Measurements from ENCODE around the gene GTF2IRD2.
"Not testable (repeated sequence)": the region's sequence is repeated elsewhere in the genome, so short reads cannot be mapped to it uniquely, and the experiment has no call there.

Gene GTF2IRD2

GRCh38 chr7:74788369-74789150, 62.8 kb downstream of the GTF2IRD2 start:
- peak; percentile 90 to 93 (median 92) for DNase-seq (ENCODE audit: low read depth in 2 of 3, low spot score in 2 of 3)

DNA sequence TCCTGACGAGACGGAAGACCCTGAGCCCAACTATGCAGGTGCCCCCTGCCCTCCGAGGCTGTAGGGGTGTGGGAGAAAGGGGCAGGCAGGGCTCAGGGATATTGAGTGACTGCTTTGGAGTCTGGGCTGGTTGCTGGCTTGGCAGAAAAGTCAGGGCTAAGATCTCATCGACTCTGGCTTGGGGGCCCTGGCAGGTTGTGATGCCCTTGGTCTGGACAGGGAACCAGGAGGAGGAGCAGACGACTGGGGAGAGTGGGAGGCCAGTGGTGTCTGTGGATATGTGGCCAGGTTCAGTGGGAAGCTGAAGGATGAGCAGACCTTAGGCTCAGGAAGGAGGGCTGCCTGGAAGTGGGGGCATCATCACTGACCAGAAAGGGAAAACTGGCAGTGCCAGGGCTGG, 67.8 kb downstream of the GTF2IRD2 start:
- not testable (repeated sequence) for DNase-seq (ENCODE audit: low read depth in 2 of 3, low spot score in 2 of 3)

DNA sequence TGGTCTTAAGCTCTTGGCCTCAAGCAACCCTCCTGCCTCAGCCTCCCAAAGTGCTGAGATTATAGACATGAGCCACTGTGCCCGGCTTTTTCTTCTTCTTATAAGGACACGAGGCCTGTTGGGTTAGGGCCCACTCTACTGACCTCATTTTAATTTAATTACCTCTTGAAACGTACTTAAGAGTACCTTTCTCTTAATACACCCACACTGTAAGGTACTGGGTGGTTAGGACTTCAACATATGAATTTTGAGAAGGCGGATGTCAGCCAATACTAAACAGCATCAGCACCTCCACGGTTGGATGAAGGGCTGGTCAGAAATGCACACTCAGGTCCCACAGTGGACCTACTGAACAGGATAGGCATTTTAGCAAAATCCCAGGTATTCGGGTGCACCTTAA, 69.7 kb downstream of the GTF2IRD2 start:
- DNase-seq (ENCODE audit: low read depth in 2 of 3, low spot score in 2 of 3), result not testable (repeated sequence)

GRCh38 chr7:74779053-74779452, 72.4 kb downstream of the GTF2IRD2 start:
- DNase-seq (ENCODE audit: low read depth in 2 of 3, low spot score in 2 of 3), result not testable (repeated sequence)

- DNase-seq (ENCODE audit: low read depth in 2 of 3, low spot score in 2 of 3), result not testable (repeated sequence)
Measured at GRCh38 chr7:74775111-74775510, 76.3 kb downstream of the GTF2IRD2 start.

GRCh38 chr7:74773760-74774750, 77.3 kb downstream of the GTF2IRD2 start, which contains the start of gene NCF1:
NCF1 (plus strand) TSS chr7:74774011; CDS start chr7:74774032, 21 bp downstream.
- DNase-seq (ENCODE audit: low read depth in 2 of 3, low spot score in 2 of 3), result not testable (repeated sequence)

GRCh38 chr7:74772093-74772492, 79.3 kb downstream of the GTF2IRD2 start:
- DNase-seq (ENCODE audit: low read depth in 2 of 3, low spot score in 2 of 3), result not testable (repeated sequence)

DNA sequence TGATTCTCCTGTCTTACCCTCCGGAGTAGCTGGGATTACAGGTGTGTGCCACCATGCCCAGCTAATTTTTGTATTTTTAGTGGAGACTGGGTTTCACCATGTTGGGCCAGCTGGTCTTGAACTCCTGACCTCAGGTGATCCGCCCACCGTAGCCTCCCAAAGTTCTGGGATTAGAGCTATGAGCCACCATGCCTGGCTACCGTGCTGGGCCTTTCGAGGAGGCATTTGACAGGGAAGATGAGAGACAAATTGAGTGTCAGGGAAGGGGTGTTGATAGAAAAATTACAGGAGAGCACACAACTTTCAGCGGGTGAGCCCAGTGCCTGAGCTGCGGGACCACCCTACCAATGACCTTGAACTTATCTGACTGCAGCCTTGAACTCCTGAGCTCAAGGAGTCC, 81.3 kb downstream of the GTF2IRD2 start:
- not testable (repeated sequence) for DNase-seq (ENCODE audit: low read depth in 2 of 3, low spot score in 2 of 3)

DNA sequence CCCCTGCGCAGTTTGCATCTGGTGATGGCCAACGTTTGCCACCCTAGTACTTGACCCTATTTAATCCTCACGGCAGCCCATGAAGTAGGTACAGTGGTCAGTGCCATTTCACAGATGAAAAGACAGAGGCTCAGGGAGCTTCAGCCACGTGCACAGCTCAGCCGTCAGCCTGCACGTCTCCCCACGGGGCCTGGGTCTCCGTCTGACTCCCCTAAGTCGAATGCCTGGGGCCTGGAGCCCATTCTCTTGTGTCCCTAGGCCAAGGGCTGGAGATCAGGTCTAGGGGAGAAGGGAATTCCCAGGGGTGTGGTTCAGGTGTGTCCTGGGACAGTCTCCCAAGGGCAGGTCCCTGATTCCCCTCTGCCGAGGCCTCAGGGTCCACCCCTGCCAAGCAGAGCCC, 84.4 kb downstream of the GTF2IRD2 start:
- not testable (repeated sequence) for DNase-seq (ENCODE audit: low read depth in 2 of 3, low spot score in 2 of 3)

DNA sequence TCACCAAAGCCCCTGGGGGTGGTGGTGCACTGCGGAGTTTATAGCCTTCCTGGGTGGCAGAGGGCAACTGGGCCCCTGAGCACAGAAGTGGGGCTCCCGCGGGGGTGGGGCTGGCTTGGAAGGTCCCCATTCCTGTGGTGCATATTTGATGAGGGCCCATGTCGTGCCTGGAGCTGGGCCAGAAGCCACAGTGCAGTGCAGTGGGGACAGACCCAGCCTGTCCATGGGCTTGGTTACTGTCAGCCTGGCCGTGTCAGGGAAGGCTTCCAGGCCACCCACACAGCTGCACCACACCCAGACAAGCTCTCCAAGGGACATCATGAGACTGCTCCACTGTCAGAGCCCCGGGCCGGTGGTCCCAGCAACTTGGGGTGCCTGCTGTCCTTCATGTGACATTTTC, 84.9 kb downstream of the GTF2IRD2 start:
- not testable (repeated sequence) for DNase-seq (ENCODE audit: low read depth in 2 of 3, low spot score in 2 of 3)

- DNase-seq (ENCODE audit: low read depth in 2 of 3, low spot score in 2 of 3), result not testable (repeated sequence)
Measured at GRCh38 chr7:74765205-74765918, 86.0 kb downstream of the GTF2IRD2 start.

DNA sequence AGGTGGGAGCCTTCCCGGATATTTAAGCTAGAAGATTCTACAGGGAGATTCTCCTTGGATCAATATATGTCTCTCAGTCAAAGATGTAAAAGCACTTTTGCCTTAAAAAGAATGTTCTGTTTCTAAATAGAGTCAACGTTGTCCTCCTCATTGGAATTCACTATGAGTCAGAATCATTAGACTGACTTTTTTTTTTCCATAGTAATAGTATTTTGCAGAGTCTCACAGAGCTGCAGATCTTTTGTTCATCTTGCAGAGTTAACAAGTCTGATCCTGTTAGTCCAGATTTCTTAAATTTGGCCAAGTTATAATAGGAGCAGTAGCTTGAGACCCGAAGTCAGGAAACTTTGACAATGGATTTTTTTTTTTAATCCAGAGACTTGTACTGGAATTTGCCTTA, 92.4 kb downstream of the GTF2IRD2 start:
- not testable (repeated sequence) for DNase-seq (ENCODE audit: low read depth in 2 of 3, low spot score in 2 of 3)

- DNase-seq (ENCODE audit: low read depth in 2 of 3, low spot score in 2 of 3), result not testable (repeated sequence)
Measured at GRCh38 chr7:74758268-74758667, 93.1 kb downstream of the GTF2IRD2 start.

- not testable (repeated sequence) for DNase-seq (ENCODE audit: low read depth in 2 of 3, low spot score in 2 of 3)
Measured at GRCh38 chr7:74756673-74757072, 94.7 kb downstream of the GTF2IRD2 start.

DNA sequence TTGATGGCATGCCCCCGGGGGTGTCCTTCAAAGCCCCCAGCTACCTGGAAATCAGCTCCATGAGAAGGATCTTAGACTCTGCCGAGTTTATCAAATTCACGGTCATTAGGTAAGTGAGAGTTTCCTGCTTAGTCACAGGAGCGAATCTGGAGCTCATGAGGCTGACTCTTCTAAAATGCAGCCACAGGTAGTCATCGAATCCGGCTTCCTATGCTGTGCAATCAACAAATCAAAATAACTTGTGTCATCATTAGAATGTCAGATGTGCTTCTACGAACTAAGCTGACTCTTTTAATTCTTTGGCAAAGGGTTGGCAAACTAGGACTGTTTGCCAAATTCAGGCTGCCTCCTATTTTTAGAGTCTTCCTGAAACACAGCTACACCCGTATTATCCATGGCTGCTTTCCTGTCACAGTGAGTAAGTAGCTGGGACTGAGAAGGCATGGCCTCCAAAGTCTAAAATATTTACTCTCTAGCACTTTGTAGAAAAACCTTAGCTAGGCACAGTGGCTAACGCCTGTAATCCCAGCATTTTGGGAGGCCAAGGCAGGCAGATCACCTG, 97.4 kb downstream of the GTF2IRD2 start:
- DNase-seq (ENCODE audit: low read depth in 2 of 3, low spot score in 2 of 3), result not testable (repeated sequence)

Measured in activated CD8-positive, alpha-beta memory T cell treated with anti-CD3 and anti-CD28 coated beads for 48 hours (primary cell).